Body of pancreas (tissue), 4 donors: ENCODE data around the gene USP24. TPM values are rescaled to one million over a fixed set of nuclear protein-coding genes. Genes with fewer than 3 reads are reported as not detected.

Source experiments
- ATAC-seq: fragments of 150-250 bp; one replicate; pipeline ENCODE4 v1.9.1; 2016
- DNase-seq, 4 donors: peaks; one replicate each; pipeline ENCODE4 v3.0.0-alpha.2; 2019
- H3K27ac ChIP-seq, 4 donors: fragments of 200-600 bp; sonication (generic); 1 replicate in 3 of 4; 2 replicates in 1 of 4; pipeline versions ENCODE4 v1.5.1 to v1.6.1; 2016 to 2019; ENCODE audit warnings: mild to moderate bottlenecking in 1 of 4, mixed read lengths in 1 of 4, moderate library complexity in 1 of 4
- H3K27me3 ChIP-seq, 2 donors: fragments of 200-600 bp; sonication (generic); one replicate each; pipeline ENCODE4 v1.6.0; 2016; ENCODE audit warnings: mild to moderate bottlenecking in 1 of 2
- H3K36me3 ChIP-seq, 2 donors: fragments of 200-600 bp; sonication (generic); replicated peaks in 1 of 2; 2 replicates each; pipeline ENCODE4 v1.5.1; 2016; ENCODE audit warnings: low read depth in 2 of 2; ENCODE audit not compliant: insufficient read depth in 1 of 2
- H3K4me1 ChIP-seq: fragments of 200-600 bp; sonication (generic); one replicate; pipeline ENCODE4 v1.6.0; 2016
- H3K4me3 ChIP-seq, 2 donors: fragments of 200-600 bp; sonication (generic); 1 replicate in 1 of 2; 2 replicates in 1 of 2; pipeline ENCODE4 v1.5.1; 2016 to 2019
- H3K9me3 ChIP-seq, 3 donors: fragments of 200-600 bp; sonication (generic); 1 replicate in 2 of 3; 2 replicates in 1 of 3; pipeline ENCODE4 v1.5.1; 2016
- CTCF ChIP-seq, 7 experiments: fragments of 450-650 bp in 4 of 7; fragments of 200-600 bp in 3 of 7; sonication (generic) in 3 of 7; IDR thresholded peaks; one replicate each; pipeline ENCODE4 v1.5.1; 2016 to 2019; ENCODE audit warnings: antibody characterized with exemption in 7 of 7
- POLR2A ChIP-seq, 3 donors: fragments of 450-650 bp; IDR thresholded peaks; one replicate each; pipeline ENCODE4 v1.6.1; 2016; ENCODE audit warnings: antibody characterized with exemption in 3 of 3, mild to moderate bottlenecking in 2 of 3
- WGBS, 2 donors: methylation state at CpG; one replicate each; pipeline ENCODE4 v1.1.5; 2017; 5-methylcytosine and 5-hydroxymethylcytosine counted together
- intact Hi-C: fragments of 100-400 bp; cut with DNase I; formaldehyde crosslinking; loops from one replicate; pipeline ENCODE4 v1.15.1; 2023
- total RNA-seq, 2 donors: library from RNA; depleted of rRNA; stranded (reverse); fragments of >200 nt; gene quantifications; one replicate each; pipeline ENCODE4 v1.1.0, GENCODE V29; 2016

Gene USP24
- total RNA-seq, 2 donors from 2014 or later: 28.3 to 68.6 TPM

GRCh38 chr1:55239548-55239947, 24.4 kb upstream of the USP24 start:
- no peak for DNase-seq
- ATAC-seq: no peak
- H3K4me3 ChIP-seq: no peak overlapping the region
- intact Hi-C loops: no loop called here
- H3K27me3 ChIP-seq: no peaks in the 10 kb centered on the region
- no peaks in the 10 kb centered on the region for H3K36me3 ChIP-seq
- peaks cover 3% of the 10 kb centered on the region for H3K4me1 ChIP-seq
- H3K27ac ChIP-seq: no peak overlapping the region
- 82 to 94% methylated on average over 2 of the region's 2 CpGs for WGBS, 2 donors
- no peaks in the 10 kb centered on the region for H3K9me3 ChIP-seq
- TF ChIP-seq POLR2A (IDR thresholded peaks at IDR 0.05) (no peak), CTCF (IDR thresholded peaks at IDR 0.05) (no peak)

- H3K4me1 ChIP-seq: no peaks in the 10 kb centered on the region
- H3K36me3 ChIP-seq: no peaks in the 10 kb centered on the region
- no peak overlapping the region for H3K4me3 ChIP-seq
- WGBS, 2 donors: 47 to 48% methylated on average over 4 of the region's 4 CpGs
- TF ChIP-seq CTCF (IDR thresholded peaks at IDR 0.05) (no peak), POLR2A (IDR thresholded peaks at IDR 0.05) (no peak)
- ATAC-seq (no peak), DNase-seq (no peak)
- no peak overlapping the region for H3K27ac ChIP-seq
- H3K27me3 ChIP-seq: no peaks in the 10 kb centered on the region
- intact Hi-C loops: no loop called here
- no peaks in the 10 kb centered on the region for H3K9me3 ChIP-seq
These were observed 20.6 kb upstream of the USP24 start for GRCh38 chr1:55235722-55236121.

- no peak for DNase-seq
- TF ChIP-seq CTCF (IDR thresholded peaks at IDR 0.05): no peak
- TF ChIP-seq POLR2A (IDR thresholded peaks at IDR 0.05): no peak
- Histone ChIP-seq H3K36me3 (no peaks in the 10 kb centered on the region), H3K27ac (no peak overlapping the region), H3K27me3 (no peaks in the 10 kb centered on the region), H3K4me1 (no peaks in the 10 kb centered on the region), H3K9me3 (no peaks in the 10 kb centered on the region), H3K4me3 (no peak overlapping the region)
- intact Hi-C loops: no loop called here
- WGBS, 2 donors: 86 to 87% methylated on average over 3 of the region's 3 CpGs
- no peak for ATAC-seq
These were observed 18.9 kb upstream of the USP24 start for GRCh38 chr1:55234016-55234415.

GRCh38 chr1:55233145-55233777, 18.1 kb upstream of the USP24 start:
- H3K27ac ChIP-seq: no peak overlapping the region
- intact Hi-C loops: no loop called here
- no peaks in the 10 kb centered on the region for H3K27me3 ChIP-seq
- TF ChIP-seq POLR2A (IDR thresholded peaks at IDR 0.05) (no peak), CTCF (IDR thresholded peaks at IDR 0.05) (no peak)
- H3K9me3 ChIP-seq: no peaks in the 10 kb centered on the region
- no peaks in the 10 kb centered on the region for H3K4me1 ChIP-seq
- no peaks in the 10 kb centered on the region for H3K36me3 ChIP-seq
- no peak overlapping the region for H3K4me3 ChIP-seq
- no peak for ATAC-seq
- WGBS, 2 donors: 58 to 62% methylated on average over 5 of the region's 5 CpGs
- DNase-seq: no peak

- H3K9me3 ChIP-seq: no peaks in the 10 kb centered on the region
- 66 to 69% methylated on average over 6 of the region's 6 CpGs for WGBS, 2 donors
- no peaks in the 10 kb centered on the region for H3K36me3 ChIP-seq
- TF ChIP-seq POLR2A (IDR thresholded peaks at IDR 0.05) (no peak), CTCF (IDR thresholded peaks at IDR 0.05) (no peak)
- H3K27ac ChIP-seq: no peak overlapping the region
- H3K27me3 ChIP-seq: no peaks in the 10 kb centered on the region
- H3K4me3 ChIP-seq: no peak overlapping the region
- ATAC-seq: no peak
- intact Hi-C loops: no loop called here
- DNase-seq: no peak
- no peaks in the 10 kb centered on the region for H3K4me1 ChIP-seq
These were observed 17.4 kb upstream of the USP24 start for GRCh38 chr1:55232448-55233144.
